Activated naive CD4-positive, alpha-beta T cell treated with anti-CD3 and anti-CD28 coated beads for 36 hours (primary cell): ENCODE data around the gene EMC9. TPM values are rescaled to one million over a fixed set of nuclear protein-coding genes. Genes with fewer than 3 reads are reported as not detected.

Experiments used
- CTCF ChIA-PET: fragments of 350-600 bp; sonication (Branson Sonifier 250); formaldehyde crosslinking; loops from one replicate; lab custom pipeline; 2021; ENCODE audit warnings: antibody characterized with exemption; lab: Charles Lee
- DNase-seq: peaks from one replicate; pipeline ENCODE4 v3.0.0-alpha.2; 2020
- H3K27ac Mint-ChIP-seq: one replicate; pipeline ENCODE4 v1.8.0; 2021; ENCODE audit warnings: mild to moderate bottlenecking, mixed read lengths
- H3K27me3 Mint-ChIP-seq: one replicate; pipeline ENCODE4 v1.8.0; 2021; ENCODE audit warnings: low read depth, mixed read lengths
- H3K36me3 Mint-ChIP-seq: one replicate; pipeline ENCODE4 v1.8.0; 2021; ENCODE audit warnings: low read depth, mixed read lengths
- H3K4me1 Mint-ChIP-seq: one replicate; pipeline ENCODE4 v1.8.0; 2021; ENCODE audit warnings: low read depth, mixed read lengths
- H3K4me3 Mint-ChIP-seq: one replicate; pipeline ENCODE4 v1.8.0; 2021; ENCODE audit warnings: mild to moderate bottlenecking, moderate library complexity, mixed read lengths
- H3K9me3 Mint-ChIP-seq: one replicate; pipeline ENCODE4 v1.8.0; 2021; ENCODE audit warnings: mixed read lengths
- intact Hi-C: fragments of 100-400 bp; cut with micrococcal nuclease; formaldehyde crosslinking; loops from one replicate; pipeline ENCODE4 v1.15.1; 2023
- total RNA-seq, 2 experiments: library from RNA; stranded (reverse); gene quantifications; one replicate each; pipeline ENCODE4 v1.2.3, GENCODE V29; 2021

Gene EMC9
- total RNA-seq, 2 experiments from 2014 or later = 38.4 to 38.9 TPM

DNA sequence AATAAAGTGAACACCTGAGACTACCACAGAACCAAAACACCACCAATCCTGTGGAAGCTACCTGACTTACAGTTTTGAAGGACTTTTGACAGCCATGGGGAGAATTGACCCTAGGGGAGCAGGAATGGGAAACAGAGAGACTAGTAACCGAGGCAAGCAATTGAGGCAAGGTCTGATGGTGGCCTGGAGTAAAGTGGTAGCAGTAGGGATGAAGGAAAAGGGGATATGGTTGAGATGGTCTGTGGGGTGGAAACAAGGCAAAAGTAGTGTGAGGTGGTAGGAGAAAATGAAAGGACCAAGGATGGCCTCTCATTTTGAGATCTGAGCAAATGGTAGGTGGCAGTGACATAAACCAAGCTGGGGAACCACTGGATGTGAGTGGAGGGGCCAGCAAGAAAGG, 15.4 kb upstream of the EMC9 start:
- peak overlapping the region; percentile 11 for H3K27ac Mint-ChIP-seq
- H3K4me1 Mint-ChIP-seq = peaks cover 10% of the 10 kb centered on the region
- H3K27me3 Mint-ChIP-seq = no peaks in the 10 kb centered on the region
- no peak overlapping the region for H3K4me3 Mint-ChIP-seq
- H3K36me3 Mint-ChIP-seq = peaks cover 51% of the 10 kb centered on the region
- no peaks in the 10 kb centered on the region for H3K9me3 Mint-ChIP-seq
- CTCF ChIA-PET = no interaction called here
- DNase-seq = no peak
- intact Hi-C loops = no loop called here

DNA sequence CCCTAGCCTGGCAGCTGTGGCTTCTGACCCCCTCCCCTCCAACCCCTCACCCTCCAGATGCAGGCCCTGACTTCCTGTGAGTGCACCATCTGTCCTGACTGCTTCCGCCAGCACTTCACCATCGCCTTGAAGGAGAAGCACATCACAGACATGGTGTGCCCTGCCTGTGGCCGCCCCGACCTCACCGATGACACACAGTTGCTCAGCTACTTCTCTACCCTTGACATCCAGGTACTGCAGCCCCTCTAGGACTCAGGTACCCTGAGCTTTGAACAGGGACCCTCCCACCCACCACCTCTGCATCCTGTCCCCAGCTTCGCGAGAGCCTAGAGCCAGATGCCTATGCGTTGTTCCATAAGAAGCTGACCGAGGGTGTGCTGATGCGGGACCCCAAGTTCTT, 13.7 kb upstream of the EMC9 start:
- intact Hi-C loops = no loop called here
- H3K36me3 Mint-ChIP-seq = peaks cover 52% of the 10 kb centered on the region

GRCh38 chr14:24151404-24152080, 10.2 kb upstream of the EMC9 start:
- DNase-seq = no peak
- Mint-ChIP-seq H3K27me3 (no peaks in the 10 kb centered on the region), H3K4me3 (no peak overlapping the region), H3K36me3 (peaks cover 47% of the 10 kb centered on the region), H3K9me3 (no peaks in the 10 kb centered on the region), H3K4me1 (peaks cover 20% of the 10 kb centered on the region), H3K27ac (no peak overlapping the region)
- intact Hi-C loops = no loop called here
- CTCF ChIA-PET = interaction anchor here (0.6 to 4.5 kb wide), 4 partner anchors 10 to 42 kb away, joined by 3 to 23 read pairs (median 4); partner anchors contain the start of gene IRF9

More for the DNA sequence above, 13.7 kb upstream of the EMC9 start:
- Mint-ChIP-seq H3K9me3 (no peaks in the 10 kb centered on the region), H3K27me3 (no peaks in the 10 kb centered on the region), H3K4me1 (peaks cover 2% of the 10 kb centered on the region), H3K27ac (peak overlapping the region; percentile 72), H3K4me3 (no peak overlapping the region)
- CTCF ChIA-PET = interaction anchor here (1.3 kb wide), 1 partner anchor 9 kb away, joined by 5 read pairs; the partner anchor contains the start of gene PSME2
- DNase-seq = no peak

- DNase-seq = no peak
- CTCF ChIA-PET = interaction anchor here (0.6 to 4.5 kb wide), 4 partner anchors 11 to 156 kb away, joined by 3 to 23 read pairs (median 4); partner anchors contain the start of gene IRF9
- Mint-ChIP-seq H3K27ac (no peak overlapping the region), H3K9me3 (no peaks in the 10 kb centered on the region), H3K36me3 (peaks cover 51% of the 10 kb centered on the region), H3K4me3 (no peak overlapping the region), H3K27me3 (no peaks in the 10 kb centered on the region), H3K4me1 (peaks cover 21% of the 10 kb centered on the region)
- intact Hi-C loops = no loop called here
Measured at GRCh38 chr14:24150993-24151392, 9.6 kb upstream of the EMC9 start.

DNA sequence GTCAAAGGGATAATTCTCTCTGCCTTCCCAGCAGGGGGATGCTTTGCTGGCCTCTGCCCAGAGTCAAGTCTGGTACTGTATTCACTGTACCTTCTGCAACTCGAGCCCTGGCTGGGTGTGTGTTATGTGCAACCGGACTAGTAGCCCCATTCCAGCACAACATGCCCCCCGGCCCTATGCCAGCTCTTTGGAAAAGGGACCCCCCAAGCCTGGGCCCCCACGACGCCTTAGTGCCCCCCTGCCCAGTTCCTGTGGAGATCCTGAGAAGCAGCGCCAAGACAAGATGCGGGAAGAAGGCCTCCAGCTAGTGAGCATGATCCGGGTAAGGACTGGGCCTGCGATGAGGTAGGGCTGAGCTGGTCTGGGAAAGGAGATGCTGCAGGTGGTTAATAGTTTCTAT, 9.2 kb upstream of the EMC9 start:
- H3K9me3 Mint-ChIP-seq = no peaks in the 10 kb centered on the region
- intact Hi-C loops = no loop called here
- no peak overlapping the region for H3K4me3 Mint-ChIP-seq
- CTCF ChIA-PET = interaction anchor here (0.6 to 4.5 kb wide), 2 partner anchors 11 to 157 kb away, joined by 3 to 23 read pairs; partner anchors contain the start of gene IRF9
- H3K27me3 Mint-ChIP-seq = no peaks in the 10 kb centered on the region
- H3K27ac Mint-ChIP-seq = no peak overlapping the region
- no peak for DNase-seq
- H3K4me1 Mint-ChIP-seq = peaks cover 25% of the 10 kb centered on the region
- peaks cover 51% of the 10 kb centered on the region for H3K36me3 Mint-ChIP-seq

DNA sequence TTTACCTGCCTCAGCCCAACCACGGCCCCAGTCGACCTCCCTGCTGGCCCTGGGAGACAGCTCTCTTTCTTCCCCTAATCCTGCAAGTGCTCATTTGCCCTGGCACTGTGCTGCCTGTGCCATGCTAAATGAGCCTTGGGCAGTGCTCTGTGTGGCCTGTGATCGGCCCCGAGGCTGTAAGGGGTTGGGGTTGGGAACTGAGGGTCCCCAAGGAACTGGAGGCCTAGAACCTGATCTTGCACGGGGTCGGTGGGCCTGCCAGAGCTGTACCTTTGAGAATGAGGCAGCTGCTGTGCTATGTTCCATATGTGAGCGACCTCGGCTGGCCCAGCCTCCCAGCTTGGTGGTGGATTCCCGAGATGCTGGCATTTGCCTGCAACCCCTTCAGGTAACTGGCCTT, 8.7 kb upstream of the EMC9 start:
- intact Hi-C loops = no loop called here
- Mint-ChIP-seq H3K27ac (no peak overlapping the region), H3K36me3 (peaks cover 53% of the 10 kb centered on the region), H3K4me3 (no peak overlapping the region), H3K4me1 (peaks cover 30% of the 10 kb centered on the region), H3K27me3 (no peaks in the 10 kb centered on the region), H3K9me3 (no peaks in the 10 kb centered on the region)
- CTCF ChIA-PET = interaction anchor here (0.9 to 4.5 kb wide), 2 partner anchors 11 to 92 kb away, joined by 3 to 23 read pairs; partner anchors contain the start of genes IRF9 and TINF2
- DNase-seq = no peak

DNA sequence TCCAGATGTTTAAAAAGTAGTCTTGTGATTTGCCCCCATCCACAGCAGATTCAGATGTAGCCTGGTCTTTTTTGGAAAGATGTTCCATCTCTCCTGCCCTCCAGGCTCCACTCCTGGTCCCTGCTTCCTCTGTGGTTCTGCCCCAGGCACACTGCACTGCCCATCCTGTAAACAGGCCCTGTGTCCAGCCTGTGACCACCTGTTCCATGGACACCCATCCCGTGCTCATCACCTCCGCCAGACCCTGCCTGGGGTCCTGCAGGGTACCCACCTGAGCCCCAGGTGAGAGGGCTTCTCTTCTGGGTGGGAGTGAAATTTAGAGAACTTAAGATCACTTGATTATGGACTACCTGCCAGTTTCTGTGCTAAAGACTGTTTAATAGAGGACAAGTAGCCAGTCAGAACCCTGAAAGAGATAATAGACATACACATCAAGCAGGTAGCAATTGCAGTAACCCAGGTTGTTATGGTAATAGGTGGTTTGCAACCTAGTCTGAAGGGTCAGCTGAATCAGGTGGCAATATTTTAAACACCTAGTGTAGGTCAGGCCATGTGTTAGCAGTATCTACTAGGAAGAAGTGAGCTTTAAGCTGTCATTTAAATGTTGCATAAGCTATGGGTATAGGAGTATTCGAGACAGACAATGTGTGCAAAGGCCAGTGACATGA, 8.0 kb upstream of the EMC9 start:
- intact Hi-C loops = loop anchor here (5.0 kb wide), 1 partner anchor 1057 kb away; no protein-coding TSS in a partner anchor
- CTCF ChIA-PET = interaction anchor here (0.9 to 6.9 kb wide), 3 partner anchors 11 to 93 kb away, joined by 3 to 63 read pairs (median 23); partner anchors contain the start of genes IRF9 and TINF2
- Mint-ChIP-seq H3K27ac (peak overlapping the region; percentile 0), H3K36me3 (peaks cover 51% of the 10 kb centered on the region), H3K9me3 (no peaks in the 10 kb centered on the region), H3K4me3 (peak overlapping the region; percentile 40), H3K27me3 (no peaks in the 10 kb centered on the region), H3K4me1 (peaks cover 36% of the 10 kb centered on the region)
- DNase-seq = no peak

DNA sequence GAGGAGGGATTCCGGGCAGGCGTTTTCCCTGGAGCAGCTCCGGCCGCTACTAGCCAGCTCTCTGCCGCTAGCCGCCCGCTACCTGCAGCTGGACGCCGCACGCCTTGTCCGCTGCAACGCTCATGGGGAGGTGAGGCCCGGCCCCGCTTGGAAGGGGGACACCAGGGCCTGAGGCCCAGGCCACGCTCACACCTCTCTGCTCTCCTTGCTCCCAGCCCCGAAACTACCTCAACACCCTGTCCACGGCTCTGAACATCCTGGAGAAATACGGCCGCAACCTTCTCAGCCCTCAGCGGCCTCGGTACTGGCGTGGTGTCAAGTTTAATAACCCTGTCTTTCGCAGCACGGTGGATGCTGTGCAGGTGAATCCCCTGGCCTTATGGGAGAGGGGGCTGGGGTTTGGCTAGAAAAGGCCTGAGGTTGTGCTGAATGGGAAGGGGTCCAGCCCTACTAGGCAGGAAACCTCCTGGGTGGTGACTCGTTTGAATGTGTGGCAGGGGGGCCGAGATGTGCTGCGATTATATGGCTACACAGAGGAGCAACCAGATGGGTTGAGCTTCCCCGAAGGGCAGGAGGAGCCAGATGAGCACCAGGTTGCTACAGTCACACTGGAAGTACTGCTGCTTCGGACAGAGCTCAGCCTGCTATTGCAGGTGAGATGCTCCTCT, 6.5 kb upstream of the EMC9 start:
- H3K27ac Mint-ChIP-seq = peak overlapping the region; percentile 59
- intact Hi-C loops = loop anchor here (1.0 to 5.0 kb wide), 11 partner anchors 12 to 1056 kb away; partner anchors contain the start of genes CHMP4A, DCAF11, DHRS1 and GMPR2
- peaks cover 50% of the 10 kb centered on the region for H3K4me1 Mint-ChIP-seq
- CTCF ChIA-PET = interaction anchor here (1.1 to 6.9 kb wide), 7 partner anchors 10 to 149 kb away, joined by 3 to 63 read pairs (median 7); partner anchors contain the start of genes DCAF11, IPO4, IRF9 and NRL
- H3K27me3 Mint-ChIP-seq = no peaks in the 10 kb centered on the region
- no peaks in the 10 kb centered on the region for H3K9me3 Mint-ChIP-seq
- peak overlapping the region; percentile 97 for H3K4me3 Mint-ChIP-seq
- peaks cover 57% of the 10 kb centered on the region for H3K36me3 Mint-ChIP-seq
- no peak for DNase-seq

- Mint-ChIP-seq H3K9me3 (no peaks in the 10 kb centered on the region), H3K4me1 (peaks cover 54% of the 10 kb centered on the region), H3K27ac (peak within 1 kb of the TSS; percentile 99), H3K4me3 (peak within 1 kb of the TSS; percentile 97), H3K36me3 (peaks cover 58% of the 10 kb centered on the region), H3K27me3 (no peaks in the 10 kb centered on the region)
- intact Hi-C loops = loop anchor here (1.0 to 5.0 kb wide), 14 partner anchors 11 to 1055 kb away; partner anchors contain the start of genes CHMP4A, DCAF11, DHRS1 and GMPR2
- CTCF ChIA-PET = interaction anchor here (0.7 to 6.9 kb wide), 16 partner anchors 9 to 284 kb away, joined by 3 to 63 read pairs (median 4); partner anchors contain the start of genes DCAF11, DHRS1, IPO4 and IRF9
- peak; percentile 99 for DNase-seq
Measured at GRCh38 chr14:24146978-24147760, 5.8 kb upstream of the EMC9 start, which contains the start of gene RNF31. Gene RNF31 (plus strand): TSS chr14:24147498. CDS start chr14:24147699, 201 bp downstream.

GRCh38 chr14:24146453-24146977, 5.1 kb upstream of the EMC9 start, which contains the start of gene PSME2:
Gene PSME2 (minus strand): TSS chr14:24146610. CDS start chr14:24146581, 29 bp downstream.
- H3K27me3 Mint-ChIP-seq = no peaks in the 10 kb centered on the region

More at GRCh38 chr14:24146453-24146977, 5.1 kb upstream of the EMC9 start, which contains the start of gene PSME2:
- peak within 1 kb of the TSS; percentile 99 for H3K27ac Mint-ChIP-seq
- H3K4me1 Mint-ChIP-seq = peaks cover 59% of the 10 kb centered on the region
- H3K9me3 Mint-ChIP-seq = no peaks in the 10 kb centered on the region
- peak; percentile 94 for DNase-seq
- CTCF ChIA-PET = interaction anchor here (0.7 to 6.9 kb wide), 16 partner anchors 9 to 285 kb away, joined by 3 to 63 read pairs (median 4); partner anchors contain the start of genes DCAF11, DHRS1, IRF9 and NOP9
- peaks cover 57% of the 10 kb centered on the region for H3K36me3 Mint-ChIP-seq
- intact Hi-C loops = loop anchor here (1.0 to 5.0 kb wide), 5 partner anchors 42 to 1054 kb away; partner anchors contain the start of genes DHRS1, IPO4, NOP9 and RABGGTA
- peak within 1 kb of the TSS; percentile 97 for H3K4me3 Mint-ChIP-seq
